RWPE1 (cell line): ENCODE data around the gene DHH.

ENCODE experiments used
- CTCF ChIA-PET: fragments of 350-600 bp; sonication (Branson Sonifier 250); formaldehyde crosslinking; extraction: SDS; loops from one replicate; lab custom pipeline; 2021; lab: Yijun Ruan, JAX
- POLR2A ChIA-PET: fragments of 400-600 bp; formaldehyde crosslinking; extraction: SDS; loops from one replicate; lab custom pipeline; 2020; ENCODE audit warnings: antibody characterized with exemption; ENCODE audit not compliant: low non-redundant PET; lab: Yijun Ruan, JAX
- DNase-seq: peaks from one replicate; pipeline ENCODE4 v3.0.0; 2012; ENCODE audit warnings: low spot score
- H3K27ac ChIP-seq: fragments of 450-650 bp; 2 replicates; pipeline ENCODE4 v1.5.1; 2017
- CTCF ChIP-seq: fragments of 450-650 bp; conservative IDR thresholded peaks from 2 replicates; pipeline ENCODE4 v1.5.1; 2017; ENCODE audit warnings: low read depth, mild to moderate bottlenecking

The DHH gene

GRCh38 chr12:49058366-49059044 lies 36.1 kb downstream of the DHH start:
- peak overlapping the region; percentile 86 for H3K27ac ChIP-seq
- ChIA-PET POLR2A (no interaction called here), CTCF (no interaction called here)
- no peak for TF ChIP-seq CTCF
- DNase-seq = peak; percentile 19

GRCh38 chr12:49057888-49058287 lies 36.7 kb downstream of the DHH start:
- peak overlapping the region; percentile 86 for H3K27ac ChIP-seq
- POLR2A ChIA-PET = no interaction called here
- CTCF ChIA-PET = no interaction called here
- TF ChIP-seq CTCF = no peak
- no peak for DNase-seq

GRCh38 chr12:49055978-49056754 lies 38.4 kb downstream of the DHH start:
- TF ChIP-seq CTCF = no peak
- H3K27ac ChIP-seq = peak overlapping the region; percentile 21; the same call in 1 of the 2 replicates
- peak; percentile 43 for DNase-seq
- ChIA-PET POLR2A (no interaction called here), CTCF (interaction anchor here (0.5 kb wide), 1 partner anchor 19 kb away, joined by 3 read pairs; no protein-coding TSS in a partner anchor)

GRCh38 chr12:49055092-49055491 lies 39.5 kb downstream of the DHH start:
- CTCF ChIA-PET = interaction anchor here (1.0 kb wide), 1 partner anchor 9 kb away, joined by 3 read pairs; no protein-coding TSS in a partner anchor
- no peak for TF ChIP-seq CTCF
- H3K27ac ChIP-seq = no peak overlapping the region
- DNase-seq = no peak
- POLR2A ChIA-PET = no interaction called here

- CTCF ChIA-PET = interaction anchor here (1.0 kb wide), 1 partner anchor 10 kb away, joined by 3 read pairs; no protein-coding TSS in a partner anchor
- POLR2A ChIA-PET = no interaction called here
- no peak for DNase-seq
- H3K27ac ChIP-seq = 0 out of 2 replicates have a peak overlapping the region, but pooled peaks have one; percentile 5
- TF ChIP-seq CTCF = no peak
These were observed 40.1 kb downstream of the DHH start for GRCh38 chr12:49054524-49054923.

- 0 out of 2 replicates have a peak overlapping the region, but pooled peaks have one; percentile 5 for H3K27ac ChIP-seq
- ChIA-PET CTCF (interaction anchor here (0.5 to 1.0 kb wide), 2 partner anchors 10 to 135 kb away, joined by 3 read pairs; partner anchors contain the start of gene TUBA1A), POLR2A (no interaction called here)
- DNase-seq = no peak
- TF ChIP-seq CTCF = no peak
These were observed 40.5 kb downstream of the DHH start for GRCh38 chr12:49054096-49054495.
